SHP77 treated with DMSO at 0.1 percent for 48 hours (cell line): ENCODE results near the gene C9orf85.
"Not testable (repeated sequence)": the region's sequence is repeated elsewhere in the genome, so short reads cannot be mapped to it uniquely, and the experiment has no call there.

Experiments
- DNase-seq: peaks from one replicate; lab custom pipeline; 2025; lab: John Stamatoyannopoulos, UW

C9orf85 gene

GRCh38 chr9:71941998-71942567 lies 30.6 kb downstream of the C9orf85 start:
- DNase-seq, result no peak

GRCh38 chr9:71944754-71945375 lies 33.4 kb downstream of the C9orf85 start:
- DNase-seq, result no peak

GRCh38 chr9:71954652-71955051 lies 43.2 kb downstream of the C9orf85 start:
- not testable (repeated sequence) for DNase-seq

- DNase-seq, result no peak
Observed at GRCh38 chr9:71955300-71955915, 44.0 kb downstream of the C9orf85 start.

- no peak for DNase-seq
Observed at GRCh38 chr9:71962328-71962727, 50.9 kb downstream of the C9orf85 start.

GRCh38 chr9:71963471-71963996 lies 52.1 kb downstream of the C9orf85 start:
- DNase-seq, result not testable (repeated sequence)

- no peak for DNase-seq
Observed at GRCh38 chr9:71965403-71965802, 54.0 kb downstream of the C9orf85 start.

- DNase-seq, result no peak
Observed at GRCh38 chr9:71966601-71967000, 55.2 kb downstream of the C9orf85 start.

GRCh38 chr9:71968541-71969090 lies 57.2 kb downstream of the C9orf85 start:
- no peak for DNase-seq

GRCh38 chr9:71975833-71976232 lies 64.4 kb downstream of the C9orf85 start:
- DNase-seq, result no peak

GRCh38 chr9:71977003-71977402 lies 65.6 kb downstream of the C9orf85 start:
- no peak for DNase-seq

- no peak for DNase-seq
Observed at GRCh38 chr9:71980266-71981190, 69.1 kb downstream of the C9orf85 start.

GRCh38 chr9:71981944-71982343 lies 70.5 kb downstream of the C9orf85 start:
- no peak for DNase-seq

GRCh38 chr9:71984403-71984802 lies 73.0 kb downstream of the C9orf85 start:
- no peak for DNase-seq

GRCh38 chr9:71984831-71985281 lies 73.4 kb downstream of the C9orf85 start:
- DNase-seq, result no peak

GRCh38 chr9:71985297-71985911 lies 74.0 kb downstream of the C9orf85 start:
- no peak for DNase-seq

GRCh38 chr9:71986900-71987299 lies 75.5 kb downstream of the C9orf85 start:
- no peak for DNase-seq

GRCh38 chr9:71987471-71988371 lies 76.3 kb downstream of the C9orf85 start:
- DNase-seq, result no peak

GRCh38 chr9:71990466-71990865 lies 79.0 kb downstream of the C9orf85 start:
- no peak for DNase-seq

- no peak for DNase-seq
Observed at GRCh38 chr9:72005451-72005850, 94.0 kb downstream of the C9orf85 start.
